Measurements from ENCODE around the gene TP73. TPM values are rescaled to one million over a fixed set of nuclear protein-coding genes. Genes with fewer than 3 reads are reported as not detected.

The TP73 gene
- total RNA-seq, 1 experiment from 2014 or later, result 11.9 TPM

GRCh38 chr1:3735027-3735681 is 82.8 kb downstream of the TP73 start:
- H3K27ac Mint-ChIP-seq (ENCODE audit: unreplicated experiment), result no peak overlapping the region
- no peaks in the 10 kb centered on the region for H3K9me3 ChIP-seq
- H3K4me3 ChIP-seq (ENCODE audit: low read depth, low read length), result no peak overlapping the region
- H3K27me3 ChIP-seq (replicated peaks; ENCODE audit: control insufficient read depth, insufficient read depth, low read length), result no peaks in the 10 kb centered on the region
- H3K9me3 Mint-ChIP-seq (ENCODE audit: unreplicated experiment), result no peaks in the 10 kb centered on the region
- TF ChIP-seq CTCF (IDR thresholded peaks at IDR 0.05; ENCODE audit: insufficient read depth in 1 of 2, low read depth in 1 of 2, low read length in 1 of 2, severe bottlenecking in 1 of 2, unreplicated experiment in 1 of 2), result no peak
- H3K4me3 Mint-ChIP-seq (ENCODE audit: unreplicated experiment), result no peak overlapping the region
- no peaks in the 10 kb centered on the region for H3K36me3 Mint-ChIP-seq (ENCODE audit: insufficient read depth, unreplicated experiment)
- no peaks in the 10 kb centered on the region for H3K4me1 Mint-ChIP-seq (ENCODE audit: low read depth, unreplicated experiment)
- H3K4me1 ChIP-seq, result no peaks in the 10 kb centered on the region
- no peaks in the 10 kb centered on the region for H3K36me3 ChIP-seq (ENCODE audit: control insufficient read depth, insufficient read depth, low read length)
- ChIA-PET POLR2A (no interaction called here), CTCF (interaction anchor here (1.3 kb wide), 1 partner anchor 11 kb away, joined by 6 read pairs; no protein-coding TSS in a partner anchor)
- no peaks in the 10 kb centered on the region for H3K27me3 Mint-ChIP-seq (ENCODE audit: insufficient read depth, unreplicated experiment)
- DNase-seq, result no peak
- intact Hi-C loops (cut with micrococcal nuclease; ENCODE audit: unreplicated experiment), result no loop called here
- BruUV-seq (replicated peaks), result no TSS peak

- no peaks in the 10 kb centered on the region for H3K4me1 ChIP-seq
- H3K27me3 ChIP-seq (replicated peaks; ENCODE audit: control insufficient read depth, insufficient read depth, low read length), result no peaks in the 10 kb centered on the region
- no peaks in the 10 kb centered on the region for H3K36me3 ChIP-seq (ENCODE audit: control insufficient read depth, insufficient read depth, low read length)
- intact Hi-C loops (cut with micrococcal nuclease; ENCODE audit: unreplicated experiment), result no loop called here
- CTCF ChIA-PET, result interaction anchor here (1.3 kb wide), 1 partner anchor 11 kb away, joined by 6 read pairs; no protein-coding TSS in a partner anchor
- Mint-ChIP-seq H3K4me3 (ENCODE audit: unreplicated experiment) (no peak overlapping the region), H3K4me1 (ENCODE audit: low read depth, unreplicated experiment) (no peaks in the 10 kb centered on the region), H3K27me3 (ENCODE audit: insufficient read depth, unreplicated experiment) (no peaks in the 10 kb centered on the region), H3K9me3 (ENCODE audit: unreplicated experiment) (no peaks in the 10 kb centered on the region), H3K36me3 (ENCODE audit: insufficient read depth, unreplicated experiment) (no peaks in the 10 kb centered on the region), H3K27ac (ENCODE audit: unreplicated experiment) (no peak overlapping the region)
- no peaks in the 10 kb centered on the region for H3K9me3 ChIP-seq
- POLR2A ChIA-PET, result no interaction called here
- no peak for TF ChIP-seq CTCF (IDR thresholded peaks at IDR 0.05; ENCODE audit: insufficient read depth in 1 of 2, low read depth in 1 of 2, low read length in 1 of 2, severe bottlenecking in 1 of 2, unreplicated experiment in 1 of 2)
- BruUV-seq (replicated peaks), result no TSS peak
- DNase-seq, result no peak
- no peak overlapping the region for H3K4me3 ChIP-seq (ENCODE audit: low read depth, low read length)
Observed at GRCh38 chr1:3735688-3736087, 83.4 kb downstream of the TP73 start.

GRCh38 chr1:3736131-3736561 is 83.8 kb downstream of the TP73 start:
- Mint-ChIP-seq H3K9me3 (ENCODE audit: unreplicated experiment) (no peaks in the 10 kb centered on the region), H3K36me3 (ENCODE audit: insufficient read depth, unreplicated experiment) (no peaks in the 10 kb centered on the region), H3K27me3 (ENCODE audit: insufficient read depth, unreplicated experiment) (no peaks in the 10 kb centered on the region), H3K4me3 (ENCODE audit: unreplicated experiment) (no peak overlapping the region), H3K4me1 (ENCODE audit: low read depth, unreplicated experiment) (no peaks in the 10 kb centered on the region), H3K27ac (ENCODE audit: unreplicated experiment) (no peak overlapping the region)
- no peaks in the 10 kb centered on the region for H3K27me3 ChIP-seq (replicated peaks; ENCODE audit: control insufficient read depth, insufficient read depth, low read length)
- no peak for DNase-seq
- no peaks in the 10 kb centered on the region for H3K4me1 ChIP-seq
- no peak overlapping the region for H3K4me3 ChIP-seq (ENCODE audit: low read depth, low read length)
- ChIA-PET CTCF (no interaction called here), POLR2A (no interaction called here)
- no peaks in the 10 kb centered on the region for H3K9me3 ChIP-seq
- BruUV-seq (replicated peaks), result no TSS peak
- no peak for TF ChIP-seq CTCF (IDR thresholded peaks at IDR 0.05; ENCODE audit: insufficient read depth in 1 of 2, low read depth in 1 of 2, low read length in 1 of 2, severe bottlenecking in 1 of 2, unreplicated experiment in 1 of 2)
- H3K36me3 ChIP-seq (ENCODE audit: control insufficient read depth, insufficient read depth, low read length), result no peaks in the 10 kb centered on the region
- intact Hi-C loops (cut with micrococcal nuclease; ENCODE audit: unreplicated experiment), result no loop called here
